T-cell (primary cell): ENCODE results near the gene ABHD15. TPM values are rescaled to one million over a fixed set of nuclear protein-coding genes. Genes with fewer than 3 reads are reported as not detected.

Experiments
- ATAC-seq, 4 experiments: fragments of 200-7000 bp in 3 of 4; fragments of 150-1000 bp in 1 of 4; cut with Tn5 transposase; replicated peaks in 1 of 4; 1 replicate in 3 of 4; 2 replicates in 1 of 4; pipeline ENCODE4 v1.10.0; 2021; ENCODE audit warnings: moderate library complexity in 3 of 4, mild to moderate bottlenecking in 2 of 4, moderate number of reproducible peaks in 1 of 4
- CTCF ChIA-PET, 2 donors: fragments of 300-600 bp; sonication (Branson Sonifier 250); formaldehyde crosslinking; loops; one replicate each; lab custom pipeline; 2022; ENCODE audit warnings: antibody characterized with exemption in 2 of 2; lab: Charles Lee
- POLR2A ChIA-PET, 2 donors: fragments of 300-600 bp; sonication (Branson Sonifier 250); formaldehyde crosslinking; loops; one replicate each; lab custom pipeline; 2022; ENCODE audit warnings: antibody characterized with exemption in 2 of 2; lab: Charles Lee
- DNase-seq, 35 experiments: peaks; one replicate each; pipeline versions ENCODE4 v3.0.0 to v3.0.0-alpha.2; 2013 to 2023
- H3K27ac ChIP-seq: one replicate; pipeline ENCODE4 v1.5.1; 2013; ENCODE audit warnings: low read length
- H3K27me3 ChIP-seq, 2 experiments: replicated peaks in 1 of 2; 1 replicate in 1 of 2; 2 replicates in 1 of 2; pipeline versions ENCODE4 v1.6.1 to v1.7.0; 2013; ENCODE audit warnings: low read length in 1 of 2, mixed read lengths in 1 of 2; ENCODE audit not compliant: control insufficient read depth in 2 of 2, insufficient read depth in 2 of 2; ENCODE audit errors: extremely low read depth in 1 of 2
- H3K36me3 ChIP-seq, 2 donors: 1 replicate in 1 of 2; 2 replicates in 1 of 2; pipeline versions ENCODE4 v1.6.1 to v1.7.0; 2013; ENCODE audit warnings: low read length in 1 of 2; ENCODE audit not compliant: control insufficient read depth in 2 of 2, insufficient read depth in 1 of 2; ENCODE audit errors: extremely low read depth in 1 of 2
- H3K4me1 ChIP-seq, 2 experiments: 1 replicate in 1 of 2; 2 replicates in 1 of 2; pipeline versions ENCODE4 v1.6.1 to v1.7.0; 2013; ENCODE audit warnings: low read length in 2 of 2, mixed read lengths in 1 of 2; ENCODE audit not compliant: insufficient read depth in 2 of 2, control insufficient read depth in 1 of 2; ENCODE audit errors: extremely low read depth in 1 of 2
- H3K4me3 ChIP-seq, 2 donors: 1 replicate in 1 of 2; 2 replicates in 1 of 2; pipeline versions ENCODE4 v1.5.1 to v1.7.0; 2013; ENCODE audit warnings: mild to moderate bottlenecking in 2 of 2, low read length in 1 of 2, moderate library complexity in 1 of 2; ENCODE audit not compliant: control insufficient read depth in 1 of 2; ENCODE audit errors: extremely low read depth in 1 of 2
- H3K9me3 ChIP-seq: 2 replicates; pipeline ENCODE4 v1.7.0; 2013
- H3K27ac Mint-ChIP-seq, 2 donors: one replicate each; pipeline ENCODE4 v1.8.0; 2020 to 2021; ENCODE audit warnings: mild to moderate bottlenecking in 2 of 2, mixed read lengths in 2 of 2
- H3K27me3 Mint-ChIP-seq, 2 donors: one replicate each; pipeline ENCODE4 v1.8.0; 2021 to 2022; ENCODE audit warnings: mixed read lengths in 2 of 2
- H3K36me3 Mint-ChIP-seq: one replicate; pipeline ENCODE4 v1.8.0; 2021; ENCODE audit warnings: mixed read lengths
- H3K4me1 Mint-ChIP-seq, 3 donors: one replicate each; pipeline ENCODE4 v1.8.0; 2020 to 2022; ENCODE audit warnings: mixed read lengths in 3 of 3, mild to moderate bottlenecking in 1 of 3
- H3K4me3 Mint-ChIP-seq, 3 donors: one replicate each; pipeline ENCODE4 v1.8.0; 2020 to 2022; ENCODE audit warnings: mild to moderate bottlenecking in 3 of 3, mixed read lengths in 3 of 3, moderate library complexity in 3 of 3
- H3K9me3 Mint-ChIP-seq, 3 donors: one replicate each; pipeline ENCODE4 v1.8.0; 2020 to 2022; ENCODE audit warnings: mixed read lengths in 3 of 3
- WGBS: methylation state at CpG from one replicate; pipeline ENCODE4 v1.1.5; 2013; ENCODE audit warnings: missing lambda C conversion rate; ENCODE audit not compliant: insufficient coverage; 5-methylcytosine and 5-hydroxymethylcytosine counted together
- total RNA-seq, 35 experiments: library from RNA in 6 of 35; stranded (reverse) in 6 of 35; fragments of 120-200 nt in 1 of 35; gene quantifications; one replicate each; pipeline versions ENCODE4 v1.2.1 to v1.2.4 and lab custom pipeline; 2013 to 2026

ABHD15 gene
- total RNA-seq, 5 donors from 2014 or later (not counting 1 experiment from before 2014, with no cell fraction given) = 7.9 to 23.1 (median 16.5) TPM

GRCh38 chr17:29571883-29572681 is 5.2 kb upstream of the ABHD15 start:
- Histone ChIP-seq H3K27me3 (no peaks in the 10 kb centered on the region), H3K9me3 (no peaks in the 10 kb centered on the region), H3K4me1 (peaks cover 9 to 30% of the 10 kb centered on the region in 2 experiments), H3K4me3 (no peak overlapping the region), H3K27ac (no peak overlapping the region), H3K36me3 (peaks cover 22 to 44% of the 10 kb centered on the region in 2 donors)
- DNase-seq = peak in 2 of 35 experiments; percentile 2 to 13
- H3K4me1 Mint-ChIP-seq = peaks cover 12 to 20% (median 16%) of the 10 kb centered on the region in 3 donors
- peaks cover 3% of the 10 kb centered on the region for H3K36me3 Mint-ChIP-seq
- no peak overlapping the region for H3K4me3 Mint-ChIP-seq
- ATAC-seq = no peak
- H3K27ac Mint-ChIP-seq = no peak overlapping the region
- ChIA-PET POLR2A (interaction anchor here in 1 of 2 donors (0.6 kb wide), 1 partner anchor 46 kb away, joined by 3 read pairs; no protein-coding TSS in a partner anchor), CTCF (interaction anchor here in 1 of 2 donors (0.6 to 2.3 kb wide), 3 partner anchors 37 to 202 kb away, joined by 6 to 7 read pairs (median 6); no protein-coding TSS in a partner anchor)
- WGBS = 89% methylated on average over 18 of the region's 30 CpGs
- no peaks in the 10 kb centered on the region for H3K27me3 Mint-ChIP-seq
- H3K9me3 Mint-ChIP-seq = no peaks in the 10 kb centered on the region

- H3K27me3 Mint-ChIP-seq = no peaks in the 10 kb centered on the region
- Histone ChIP-seq H3K9me3 (no peaks in the 10 kb centered on the region), H3K4me3 (no peak overlapping the region), H3K27ac (no peak overlapping the region), H3K27me3 (no peaks in the 10 kb centered on the region), H3K4me1 (peaks cover 9 to 30% of the 10 kb centered on the region in 2 experiments), H3K36me3 (peaks cover 18 to 38% of the 10 kb centered on the region in 2 donors)
- ATAC-seq (no peak), DNase-seq (peak in 2 of 35 experiments; percentile 5)
- no peak overlapping the region for H3K27ac Mint-ChIP-seq
- peaks cover 3% of the 10 kb centered on the region for H3K36me3 Mint-ChIP-seq
- peak overlapping the region in 1 of 3 donors; percentile 53 for H3K4me3 Mint-ChIP-seq
- ChIA-PET CTCF (interaction anchor here in 1 of 2 donors (0.6 to 2.3 kb wide), 4 partner anchors 35 to 361 kb away, joined by 3 to 6 read pairs (median 4); no protein-coding TSS in a partner anchor), POLR2A (no interaction called here)
- peaks cover 12 to 20% (median 16%) of the 10 kb centered on the region in 3 donors for H3K4me1 Mint-ChIP-seq
- H3K9me3 Mint-ChIP-seq = no peaks in the 10 kb centered on the region
- WGBS = no CpG with 5 or more reads among the region's 6 CpGs
Observed at GRCh38 chr17:29571486-29571882, 4.6 kb upstream of the ABHD15 start.

GRCh38 chr17:29570521-29570920 is 3.7 kb upstream of the ABHD15 start:
- Histone ChIP-seq H3K9me3 (no peaks in the 10 kb centered on the region), H3K4me3 (no peak overlapping the region), H3K27ac (no peak overlapping the region), H3K4me1 (peaks cover 11 to 39% of the 10 kb centered on the region in 2 experiments), H3K36me3 (peaks cover 10 to 28% of the 10 kb centered on the region in 2 donors), H3K27me3 (no peaks in the 10 kb centered on the region)
- DNase-seq (peak in 2 of 35 experiments; percentile 2 to 7), ATAC-seq (no peak)
- ChIA-PET POLR2A (interaction anchor here (0.5 to 0.6 kb wide), 2 partner anchors 35 to 1018 kb away, joined by 3 read pairs; no protein-coding TSS in a partner anchor), CTCF (interaction anchor here (0.6 to 2.3 kb wide), 7 partner anchors 8 to 356 kb away, joined by 3 to 6 read pairs (median 3); no protein-coding TSS in a partner anchor)
- Mint-ChIP-seq H3K27me3 (no peaks in the 10 kb centered on the region), H3K9me3 (no peaks in the 10 kb centered on the region), H3K36me3 (peaks cover 3% of the 10 kb centered on the region), H3K4me3 (peak overlapping the region; percentile 13 to 53 (median 42)), H3K27ac (peak overlapping the region; percentile 54 to 77), H3K4me1 (peaks cover 18 to 26% (median 23%) of the 10 kb centered on the region in 3 donors)
- WGBS = 98% methylated on average over 6 of the region's 7 CpGs

DNA sequence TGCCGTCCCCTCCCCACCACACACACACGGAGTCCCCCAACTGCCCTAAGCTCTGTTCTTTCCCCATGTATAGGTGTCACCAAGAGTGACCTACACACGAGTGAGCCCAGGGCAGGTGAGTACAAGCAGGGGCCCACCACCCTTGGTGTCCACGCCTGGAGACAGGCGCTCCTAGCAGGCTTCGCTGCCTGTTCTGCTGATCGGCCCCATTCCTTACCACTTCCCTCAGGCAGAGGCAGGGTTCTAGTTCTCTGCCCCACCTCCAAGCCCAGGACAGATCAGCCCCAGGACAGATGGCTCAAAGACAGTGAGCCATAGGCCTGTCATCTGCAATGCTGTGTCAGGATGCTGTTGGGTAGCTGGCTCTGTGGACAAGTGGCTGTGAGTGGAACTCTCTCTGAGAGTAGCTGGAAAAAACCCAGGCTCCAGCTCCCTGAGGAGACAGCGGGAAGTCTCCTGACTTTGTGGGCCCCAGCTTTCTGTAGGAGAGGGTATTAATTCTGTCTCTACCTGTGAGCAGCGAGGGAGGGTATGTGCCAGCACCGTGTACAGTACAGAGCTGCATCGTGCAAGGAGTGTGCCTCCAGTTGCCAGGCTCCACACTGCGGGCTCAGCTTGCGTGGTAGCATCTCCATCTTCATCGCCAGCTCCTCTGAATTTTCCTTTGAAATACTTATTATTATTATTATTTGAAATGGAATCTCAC is 2.6 kb upstream of the ABHD15 start:
- peaks cover 13 to 51% of the 10 kb centered on the region in 2 experiments for H3K4me1 ChIP-seq
- DNase-seq (peak in 2 of 35 experiments; percentile 6 to 11), ATAC-seq (no peak)
- H3K27me3 ChIP-seq = no peaks in the 10 kb centered on the region
- no peaks in the 10 kb centered on the region for H3K9me3 ChIP-seq
- Mint-ChIP-seq H3K9me3 (no peaks in the 10 kb centered on the region), H3K4me1 (peaks cover 24 to 34% (median 27%) of the 10 kb centered on the region in 3 donors), H3K36me3 (no peaks in the 10 kb centered on the region), H3K27me3 (no peaks in the 10 kb centered on the region), H3K27ac (peak overlapping the region; percentile 82 to 88), H3K4me3 (peak overlapping the region; percentile 79 to 88 (median 84))
- peak overlapping the region; percentile 61 to 75 for H3K4me3 ChIP-seq
- peak overlapping the region; percentile 63 for H3K27ac ChIP-seq
- ChIA-PET CTCF (interaction anchor here in 1 of 2 donors (0.6 to 0.8 kb wide), 3 partner anchors 38 to 357 kb away, joined by 3 to 6 read pairs (median 3); no protein-coding TSS in a partner anchor), POLR2A (interaction anchor here in 1 of 2 donors (0.5 kb wide), 1 partner anchor 179 kb away, joined by 3 read pairs; no protein-coding TSS in a partner anchor)
- 80% methylated on average over 10 of the region's 14 CpGs for WGBS
- H3K36me3 ChIP-seq = peaks cover 2 to 17% of the 10 kb centered on the region in 2 donors

DNA sequence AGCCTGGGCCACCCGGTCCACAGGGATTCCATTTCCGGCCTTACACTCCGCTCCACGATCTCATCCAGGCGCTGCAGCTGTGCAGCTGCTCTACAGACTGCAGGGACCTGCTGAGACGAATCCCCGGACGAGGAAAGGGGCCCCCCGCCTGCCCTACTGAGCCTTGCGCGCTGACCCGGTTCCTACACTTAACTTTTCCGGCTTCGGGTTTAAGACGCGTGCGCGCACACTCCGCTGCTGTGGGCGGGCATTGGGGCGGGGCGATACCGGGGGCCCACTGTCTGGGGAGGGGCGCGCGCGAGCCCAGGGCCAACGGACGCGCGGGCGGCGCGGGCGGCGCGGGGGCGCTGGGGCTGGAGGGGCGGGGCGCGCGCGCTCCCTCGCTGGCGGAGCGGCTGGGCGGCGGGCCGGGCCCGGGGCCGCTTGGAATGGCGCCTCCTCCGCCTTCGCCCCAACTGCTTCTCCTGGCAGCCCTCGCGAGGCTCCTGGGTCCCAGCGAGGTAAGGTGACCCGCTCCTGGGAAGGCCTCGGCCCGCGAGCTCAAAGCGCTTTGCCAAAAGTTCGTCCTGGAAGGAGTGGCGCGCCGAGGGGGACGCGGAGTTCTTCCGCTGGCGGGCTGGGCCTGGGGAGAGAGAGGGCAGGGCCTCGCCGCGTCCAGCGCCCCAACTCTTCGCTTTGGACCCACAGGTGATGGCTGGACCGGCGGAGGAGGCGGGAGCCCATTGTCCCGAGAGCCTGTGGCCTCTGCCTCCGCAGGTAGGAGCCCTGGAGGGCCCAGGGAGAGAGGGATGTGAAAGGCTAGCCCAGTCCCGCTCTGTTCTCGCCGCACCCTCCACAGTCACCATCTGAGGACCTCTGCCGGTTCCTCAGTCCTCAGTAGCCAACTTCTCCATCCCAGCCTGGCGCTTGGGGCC is 1.8 kb upstream of the ABHD15 start, which contains the start of gene TP53I13:
TSS of gene TP53I13 (plus strand) at position 371 of the 914 bp plus-strand sequence. CDS start at position 429, 58 bp downstream.
- 5% methylated on average over 84 of the region's 85 CpGs for WGBS
- Histone ChIP-seq H3K4me3 (peak within 1 kb of the TSS; percentile 75 to 81), H3K9me3 (no peaks in the 10 kb centered on the region), H3K27me3 (no peaks in the 10 kb centered on the region), H3K4me1 (peaks cover 13 to 59% of the 10 kb centered on the region in 2 experiments), H3K36me3 (peaks cover 0 to 10% of the 10 kb centered on the region in 2 donors), H3K27ac (peak within 1 kb of the TSS; percentile 72)
- H3K9me3 Mint-ChIP-seq = no peaks in the 10 kb centered on the region
- H3K27me3 Mint-ChIP-seq = no peaks in the 10 kb centered on the region
- peaks cover 24 to 41% (median 34%) of the 10 kb centered on the region in 3 donors for H3K4me1 Mint-ChIP-seq
- DNase-seq (peak; percentile 62 to 93 (median 76)), ATAC-seq (peak; percentile 64 to 71 (median 67))
- ChIA-PET CTCF (interaction anchor here in 1 of 2 donors (0.6 to 1.8 kb wide), 3 partner anchors 19 to 910 kb away, joined by 3 to 6 read pairs (median 3); partner anchors contain the start of gene SSH2), POLR2A (interaction anchor here in 1 of 2 donors (0.5 to 0.6 kb wide), 2 partner anchors 292 to 1246 kb away, joined by 4 to 8 read pairs; no protein-coding TSS in a partner anchor)
- H3K36me3 Mint-ChIP-seq = no peaks in the 10 kb centered on the region
- peak within 1 kb of the TSS; percentile 95 to 96 for H3K27ac Mint-ChIP-seq
- peak within 1 kb of the TSS; percentile 88 to 94 (median 94) for H3K4me3 Mint-ChIP-seq
